WTC11 (cell line): ENCODE measurements around the gene USH2A. TPM values are rescaled to one million over a fixed set of nuclear protein-coding genes. Genes with fewer than 3 reads are reported as not detected.

Experiments used
- ATAC-seq: fragments of 200-7000 bp; cut with Tn5 transposase; 2 replicates; pipeline ENCODE4 v1.10.0; 2021; ENCODE audit warnings: mild to moderate bottlenecking, moderate library complexity
- CTCF ChIA-PET: fragments of 300-600 bp; sonication (Branson Sonifier 250); formaldehyde crosslinking; loops from one replicate; lab custom pipeline; 2021; ENCODE audit warnings: antibody characterized with exemption; lab: Charles Lee
- POLR2A ChIA-PET: fragments of 350-600 bp; sonication (Branson Sonifier 250); formaldehyde crosslinking; loops from one replicate; lab custom pipeline; 2021; ENCODE audit warnings: antibody characterized with exemption; lab: Charles Lee
- DNase-seq: peaks from one replicate; pipeline ENCODE4 v3.0.0; 2021; ENCODE audit warnings: low spot score
- H3K27ac Mint-ChIP-seq: 2 replicates; pipeline ENCODE4 v1.8.0; 2021; ENCODE audit warnings: mixed read lengths
- H3K27me3 Mint-ChIP-seq: 2 replicates; pipeline ENCODE4 v1.8.0; 2021; ENCODE audit warnings: low read depth, mild to moderate bottlenecking, moderate library complexity, mixed read lengths
- H3K36me3 Mint-ChIP-seq: 2 replicates; pipeline ENCODE4 v1.8.0; 2021; ENCODE audit warnings: mixed read lengths
- H3K4me1 Mint-ChIP-seq: 2 replicates; pipeline ENCODE4 v1.8.0; 2022; ENCODE audit warnings: mixed read lengths
- H3K4me3 Mint-ChIP-seq: 2 replicates; pipeline ENCODE4 v1.8.0; 2021; ENCODE audit warnings: mild to moderate bottlenecking, moderate library complexity, mixed read lengths
- H3K9me3 Mint-ChIP-seq: 2 replicates; pipeline ENCODE4 v1.8.0; 2021; ENCODE audit warnings: mixed read lengths
- AFF4 ChIP-seq: sonication (generic); formaldehyde crosslinking; IDR thresholded peaks from 2 replicates; pipeline ENCODE4 v1.8.1; 2023; ENCODE audit warnings: mild to moderate bottlenecking, missing genetic modification reagents, borderline replicate concordance
- CREB1 ChIP-seq: sonication (generic); formaldehyde crosslinking; IDR thresholded peaks from 2 replicates; pipeline ENCODE4 v1.8.0; 2023; ENCODE audit warnings: mild to moderate bottlenecking, missing genetic modification reagents
- ERG ChIP-seq: fragments of 250-450 bp; sonication (Bioruptor Pico); IDR thresholded peaks from 2 replicates; pipeline ENCODE4 v1.8.0; 2021; ENCODE audit warnings: mild to moderate bottlenecking
- IRF1 ChIP-seq: sonication (generic); formaldehyde crosslinking; IDR thresholded peaks from 2 replicates; pipeline ENCODE4 v1.8.0; 2023; ENCODE audit warnings: missing genetic modification reagents
- MAX ChIP-seq: sonication (generic); formaldehyde crosslinking; IDR thresholded peaks from 2 replicates; pipeline ENCODE4 v1.8.0; 2022; ENCODE audit warnings: mild to moderate bottlenecking, missing genetic modification reagents
- MLX ChIP-seq: sonication (generic); formaldehyde crosslinking; IDR thresholded peaks from 2 replicates; pipeline ENCODE4 v1.8.1; 2023; ENCODE audit warnings: mild to moderate bottlenecking, missing genetic modification reagents, moderate library complexity
- NR1H2 ChIP-seq: sonication (generic); formaldehyde crosslinking; IDR thresholded peaks from 2 replicates; pipeline ENCODE4 v1.9.0; 2021; ENCODE audit warnings: mild to moderate bottlenecking, moderate library complexity, missing genetic modification reagents
- NR2C2 ChIP-seq: sonication (generic); formaldehyde crosslinking; IDR thresholded peaks from 2 replicates; pipeline ENCODE4 v1.8.0; 2022; ENCODE audit warnings: mild to moderate bottlenecking, missing genetic modification reagents
- NR3C1 ChIP-seq: sonication (generic); formaldehyde crosslinking; conservative IDR thresholded peaks from 2 replicates; pipeline ENCODE4 v1.8.1; 2023; ENCODE audit warnings: low read depth, mild to moderate bottlenecking, missing genetic modification reagents
- PREB ChIP-seq: sonication (generic); formaldehyde crosslinking; IDR thresholded peaks from 2 replicates; pipeline ENCODE4 v1.8.1; 2022; ENCODE audit warnings: mild to moderate bottlenecking, missing genetic modification reagents, moderate library complexity, borderline replicate concordance
- PRRX2 ChIP-seq: fragments of 250-450 bp; sonication (Bioruptor Pico); IDR thresholded peaks from 2 replicates; pipeline ENCODE4 v1.8.0; 2021; ENCODE audit warnings: mild to moderate bottlenecking
- ZBTB43 ChIP-seq: sonication (generic); formaldehyde crosslinking; IDR thresholded peaks from 2 replicates; pipeline ENCODE4 v1.8.1; 2023; ENCODE audit warnings: mild to moderate bottlenecking, missing genetic modification reagents
- ZNF121 ChIP-seq: sonication (generic); formaldehyde crosslinking; IDR thresholded peaks from 2 replicates; pipeline ENCODE4 v1.8.0; 2023; ENCODE audit warnings: missing genetic modification reagents
- ZNF423 ChIP-seq: fragments of 250-450 bp; sonication (Bioruptor Pico); IDR thresholded peaks from 2 replicates; pipeline ENCODE4 v2.1.2; 2022; ENCODE audit warnings: mild to moderate bottlenecking, moderate library complexity
- ZNF532 ChIP-seq: fragments of 250-450 bp; sonication (Bioruptor Pico); IDR thresholded peaks from 2 replicates; pipeline ENCODE4 v1.9.0; 2021; ENCODE audit warnings: mild to moderate bottlenecking, borderline replicate concordance
- ZNF671 ChIP-seq: fragments of 250-450 bp; sonication (Bioruptor Pico); IDR thresholded peaks from 2 replicates; pipeline ENCODE4 v1.8.0; 2021; ENCODE audit warnings: mild to moderate bottlenecking
- total RNA-seq: library from RNA; stranded (reverse); gene quantifications from 3 replicates; pipeline ENCODE4 v1.2.3, GENCODE V29; 2021

USH2A gene
- total RNA-seq, 1 experiment from 2014 or later, result 0.37 TPM

GRCh38 chr1:216281757-216282156 lies 141.5 kb downstream of the USH2A start:
- POLR2A ChIA-PET, result no interaction called here
- peaks cover 40% of the 10 kb centered on the region for H3K9me3 Mint-ChIP-seq
- CTCF ChIA-PET, result no interaction called here
- no peaks in the 10 kb centered on the region for H3K27me3 Mint-ChIP-seq
- no peak overlapping the region for H3K27ac Mint-ChIP-seq
- no peak for ATAC-seq
- TF ChIP-seq PREB (CRISPR knock-in tag) (no peak), MAX (CRISPR knock-in tag) (no peak), ZNF532 (no peak), ZNF671 (CRISPR knock-in tag) (no peak), ZBTB43 (CRISPR knock-in tag) (no peak), IRF1 (CRISPR knock-in tag) (no peak), ERG (CRISPR knock-in tag) (no peak), NR2C2 (CRISPR knock-in tag) (no peak), ZNF423 (CRISPR knock-in tag) (no peak), AFF4 (CRISPR knock-in tag) (no peak), NR3C1 (CRISPR knock-in tag) (no peak), NR1H2 (no peak), PRRX2 (CRISPR knock-in tag) (no peak), CREB1 (no peak), MLX (CRISPR knock-in tag) (no peak), ZNF121 (CRISPR knock-in tag) (no peak)
- TF ChIP-seq, all 79 proteins: peak for 0
- H3K4me1 Mint-ChIP-seq, result no peaks in the 10 kb centered on the region
- H3K4me3 Mint-ChIP-seq, result no peak overlapping the region
- no peak for DNase-seq
- peaks cover 27% of the 10 kb centered on the region for H3K36me3 Mint-ChIP-seq
